PC-3 (cell line): ENCODE measurements around the gene SMC2.

Experiments used
- EZH2 ChIP-seq: fragments of 300-600 bp; sonication (generic); IDR thresholded peaks from one replicate; pipeline ENCODE4 v1.6.1; 2017; ENCODE audit warnings: antibody characterized with exemption, mild to moderate bottlenecking, low read length; ENCODE audit not compliant: unreplicated experiment
- EZH2phosphoT487 ChIP-seq: fragments of 300-600 bp; sonication (generic); IDR thresholded peaks from 2 replicates; pipeline ENCODE4 v1.6.1; 2018; ENCODE audit warnings: mild to moderate bottlenecking, antibody characterized with exemption, low read length, borderline replicate concordance
- TF ChIP-seq, protein P1 (sequence below): fragments of 300-600 bp; sonication (generic); conservative IDR thresholded peaks from 2 replicates; pipeline ENCODE4 v1.5.1; 2017; ENCODE audit warnings: antibody characterized with exemption, low read depth, mild to moderate bottlenecking, low read length

DNA sequence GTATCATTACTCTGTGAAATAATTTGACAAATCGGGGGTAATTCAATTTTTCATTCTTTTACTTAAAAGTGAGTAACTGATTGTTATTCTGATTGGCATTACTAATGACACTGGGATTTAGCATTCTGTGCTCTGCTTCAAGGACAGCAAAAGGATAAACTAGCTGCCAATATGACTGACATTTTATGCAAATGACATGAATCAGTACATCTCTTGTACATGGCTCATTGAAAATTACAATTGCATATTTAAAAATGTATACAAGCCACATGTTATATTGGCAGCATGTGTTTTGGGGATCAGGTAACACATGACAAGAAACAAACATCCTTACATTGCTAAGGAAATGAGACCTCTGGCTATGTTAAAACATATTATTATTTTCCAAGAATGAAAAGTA is 79.0 kb downstream of the SMC2 start:
- TF ChIP-seq EZH2 (no peak), EZH2phosphoT487 (no peak)
- TF ChIP-seq, protein P1, sequence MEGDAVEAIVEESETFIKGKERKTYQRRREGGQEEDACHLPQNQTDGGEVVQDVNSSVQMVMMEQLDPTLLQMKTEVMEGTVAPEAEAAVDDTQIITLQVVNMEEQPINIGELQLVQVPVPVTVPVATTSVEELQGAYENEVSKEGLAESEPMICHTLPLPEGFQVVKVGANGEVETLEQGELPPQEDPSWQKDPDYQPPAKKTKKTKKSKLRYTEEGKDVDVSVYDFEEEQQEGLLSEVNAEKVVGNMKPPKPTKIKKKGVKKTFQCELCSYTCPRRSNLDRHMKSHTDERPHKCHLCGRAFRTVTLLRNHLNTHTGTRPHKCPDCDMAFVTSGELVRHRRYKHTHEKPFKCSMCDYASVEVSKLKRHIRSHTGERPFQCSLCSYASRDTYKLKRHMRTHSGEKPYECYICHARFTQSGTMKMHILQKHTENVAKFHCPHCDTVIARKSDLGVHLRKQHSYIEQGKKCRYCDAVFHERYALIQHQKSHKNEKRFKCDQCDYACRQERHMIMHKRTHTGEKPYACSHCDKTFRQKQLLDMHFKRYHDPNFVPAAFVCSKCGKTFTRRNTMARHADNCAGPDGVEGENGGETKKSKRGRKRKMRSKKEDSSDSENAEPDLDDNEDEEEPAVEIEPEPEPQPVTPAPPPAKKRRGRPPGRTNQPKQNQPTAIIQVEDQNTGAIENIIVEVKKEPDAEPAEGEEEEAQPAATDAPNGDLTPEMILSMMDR: no peak
